Neural cell (in vitro differentiated cells): ENCODE measurements around the gene GLI2.

Experiments
- EZH2 ChIP-seq: fragments of 200-600, 300-800 bp; shearing (Covaris generic), sonication (generic); IDR thresholded peaks from 2 replicates; pipeline ENCODE4 v1.6.1; 2014; ENCODE audit warnings: antibody characterized with exemption, low read length, borderline replicate concordance, mild to moderate bottlenecking; ENCODE audit not compliant: insufficient read depth, poor library complexity, severe bottlenecking
- MXI1 ChIP-seq: fragments of 450-650 bp; conservative IDR thresholded peaks from 2 replicates; pipeline ENCODE4 v1.6.1; 2014; ENCODE audit warnings: antibody characterized with exemption, mild to moderate bottlenecking; ENCODE audit not compliant: poor library complexity, severe bottlenecking
- POLR2AphosphoS5 ChIP-seq: IDR thresholded peaks from 2 replicates; pipeline ENCODE4 v1.6.1; 2012

- TF ChIP-seq MXI1 = no peak
- no peak for TF ChIP-seq POLR2AphosphoS5
- TF ChIP-seq EZH2 = no peak
Observed at GRCh38 chr2:120776649-120777048, 41.0 kb downstream of the GLI2 start.
